Measurements from ENCODE around the gene NOX3. TPM values are rescaled to one million over a fixed set of nuclear protein-coding genes. Genes with fewer than 3 reads are reported as not detected.

Gene NOX3
- total and polyA plus RNA-seq, 10 donors = 0.03 TPM; not detected in 8

DNA sequence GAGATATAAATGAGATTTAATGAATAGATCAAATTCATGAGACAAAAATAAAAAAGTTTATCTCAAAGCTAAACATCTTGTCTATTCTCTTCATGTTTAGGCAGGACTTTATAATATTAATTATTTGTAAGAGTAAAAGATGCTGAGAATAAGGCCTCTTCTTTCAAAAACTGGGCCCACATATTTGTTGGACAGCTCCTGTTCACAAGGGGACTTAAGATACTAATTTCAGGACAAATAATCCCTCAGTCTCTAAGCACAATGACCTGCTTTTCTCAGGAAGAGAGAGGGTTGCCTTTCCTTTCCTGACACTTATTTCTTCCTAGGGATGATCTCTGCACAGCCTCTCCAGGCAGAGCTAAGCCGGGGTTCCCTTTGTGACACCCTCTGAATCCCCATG is 43.3 kb downstream of the NOX3 start:
- intact Hi-C loops (cut with DNase I; ENCODE audit: low total_unique reads) = no loop called here
- Histone ChIP-seq H3K4me1 (peaks cover under 1 to 4% (median 2%) of the 10 kb centered on the region in 6 donors), H3K27ac (no peak overlapping the region), H3K9me3 (no peaks in the 10 kb centered on the region), H3K4me3 (no peak overlapping the region), H3K27me3 (replicated peaks in 1 of 7) (no peaks in the 10 kb centered on the region), H3K36me3 (no peaks in the 10 kb centered on the region)
- TF ChIP-seq POLR2A (IDR thresholded peaks at IDR 0.05) (no peak), POLR2AphosphoS5 (IDR thresholded peaks at IDR 0.05) (no peak)
- TF ChIP-seq, protein P1, sequence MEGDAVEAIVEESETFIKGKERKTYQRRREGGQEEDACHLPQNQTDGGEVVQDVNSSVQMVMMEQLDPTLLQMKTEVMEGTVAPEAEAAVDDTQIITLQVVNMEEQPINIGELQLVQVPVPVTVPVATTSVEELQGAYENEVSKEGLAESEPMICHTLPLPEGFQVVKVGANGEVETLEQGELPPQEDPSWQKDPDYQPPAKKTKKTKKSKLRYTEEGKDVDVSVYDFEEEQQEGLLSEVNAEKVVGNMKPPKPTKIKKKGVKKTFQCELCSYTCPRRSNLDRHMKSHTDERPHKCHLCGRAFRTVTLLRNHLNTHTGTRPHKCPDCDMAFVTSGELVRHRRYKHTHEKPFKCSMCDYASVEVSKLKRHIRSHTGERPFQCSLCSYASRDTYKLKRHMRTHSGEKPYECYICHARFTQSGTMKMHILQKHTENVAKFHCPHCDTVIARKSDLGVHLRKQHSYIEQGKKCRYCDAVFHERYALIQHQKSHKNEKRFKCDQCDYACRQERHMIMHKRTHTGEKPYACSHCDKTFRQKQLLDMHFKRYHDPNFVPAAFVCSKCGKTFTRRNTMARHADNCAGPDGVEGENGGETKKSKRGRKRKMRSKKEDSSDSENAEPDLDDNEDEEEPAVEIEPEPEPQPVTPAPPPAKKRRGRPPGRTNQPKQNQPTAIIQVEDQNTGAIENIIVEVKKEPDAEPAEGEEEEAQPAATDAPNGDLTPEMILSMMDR (IDR thresholded peaks at IDR 0.05 in 8 of 11, conservative IDR thresholded peaks at IDR 0.05 in 3 of 11) = no peak
- 84 to 100% (median 92%) methylated on average over 1 of the region's 1 CpG for WGBS, 5 donors
- DNase-seq = no peak

DNA sequence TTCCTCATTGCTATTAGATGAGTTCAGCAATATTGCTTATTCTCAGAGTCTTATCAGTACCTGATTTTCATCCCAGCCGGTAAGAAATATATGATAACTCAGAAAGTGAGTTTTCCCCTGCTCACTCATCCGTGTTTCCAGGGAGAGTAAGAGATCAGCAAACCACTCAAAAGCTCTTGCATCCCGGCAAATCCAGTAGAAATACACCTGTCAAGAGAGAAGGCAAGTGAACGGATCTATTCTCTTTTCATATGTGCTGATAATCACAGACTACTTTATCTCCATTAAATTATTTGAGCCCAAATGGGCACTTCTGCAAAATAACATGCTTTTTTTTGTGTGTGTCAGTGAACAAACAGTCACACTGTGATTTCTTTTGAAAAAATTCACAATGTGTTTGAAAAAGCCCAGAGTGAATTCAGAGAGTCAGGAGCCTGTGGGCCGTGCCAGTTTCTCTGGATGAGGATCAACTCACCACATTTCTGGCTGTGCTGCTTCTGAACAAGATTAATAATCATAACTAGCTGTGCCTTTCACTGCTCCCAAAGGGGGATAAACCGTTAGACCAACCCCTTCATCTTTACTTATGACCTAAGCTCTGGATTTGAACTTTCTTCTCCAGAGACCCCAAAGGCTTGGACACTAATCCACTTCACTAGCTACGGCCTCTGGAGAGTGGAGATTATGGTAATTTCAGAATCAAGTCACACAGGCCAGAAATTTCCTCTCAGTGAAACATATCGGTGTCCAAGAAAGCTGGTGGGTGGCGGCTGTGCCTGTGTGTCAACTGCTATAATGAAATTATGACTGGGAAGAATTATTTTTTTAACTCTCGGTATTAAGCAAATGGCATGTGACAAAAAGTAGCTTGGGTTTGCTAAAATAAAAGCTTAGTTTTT is 44.2 kb downstream of the NOX3 start:
- Histone ChIP-seq H3K27ac (no peak overlapping the region), H3K4me1 (no peaks in the 10 kb centered on the region), H3K9me3 (no peaks in the 10 kb centered on the region), H3K4me3 (no peak overlapping the region), H3K27me3 (replicated peaks in 1 of 7) (no peaks in the 10 kb centered on the region), H3K36me3 (no peaks in the 10 kb centered on the region)
- DNase-seq = no peak
- TF ChIP-seq POLR2AphosphoS5 (IDR thresholded peaks at IDR 0.05) (no peak), POLR2A (IDR thresholded peaks at IDR 0.05) (no peak)
- TF ChIP-seq, protein P1 (IDR thresholded peaks at IDR 0.05 in 8 of 11, conservative IDR thresholded peaks at IDR 0.05 in 3 of 11) = no peak
- 86 to 92% (median 88%) methylated on average over 10 of the region's 10 CpGs for WGBS, 5 donors
- intact Hi-C loops (cut with DNase I; ENCODE audit: low total_unique reads) = no loop called here

DNA sequence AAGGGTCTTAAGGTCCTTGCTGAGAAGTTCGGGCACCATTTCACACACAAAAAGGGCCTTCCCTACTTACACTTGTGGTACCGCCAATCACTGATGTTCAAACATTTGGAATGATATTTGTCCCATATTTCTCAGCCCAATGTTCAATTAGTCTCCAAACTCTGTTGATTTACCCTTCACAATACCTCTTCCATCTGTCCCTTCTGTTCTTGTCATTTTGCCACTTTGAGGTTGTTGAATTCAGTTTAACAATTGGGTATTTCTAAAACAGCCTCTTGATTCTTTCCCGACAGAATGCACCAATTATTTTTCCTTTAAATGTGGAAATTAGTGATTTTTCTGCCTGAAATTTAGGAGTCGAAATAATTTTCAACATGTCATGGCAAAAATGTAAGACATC is 46.2 kb downstream of the NOX3 start:
- TF ChIP-seq POLR2A (IDR thresholded peaks at IDR 0.05) = no peak
- TF ChIP-seq POLR2AphosphoS5 (IDR thresholded peaks at IDR 0.05) = no peak
- TF ChIP-seq, protein P1 (IDR thresholded peaks at IDR 0.05 in 8 of 11, conservative IDR thresholded peaks at IDR 0.05 in 3 of 11) = no peak
- Histone ChIP-seq H3K27me3 (replicated peaks in 1 of 7) (no peaks in the 10 kb centered on the region), H3K4me1 (no peaks in the 10 kb centered on the region), H3K9me3 (no peaks in the 10 kb centered on the region), H3K27ac (no peak overlapping the region), H3K36me3 (no peaks in the 10 kb centered on the region), H3K4me3 (no peak overlapping the region)
- 78 to 94% (median 92%) methylated on average over 4 of the region's 4 CpGs for WGBS, 5 donors
- DNase-seq = no peak
- intact Hi-C loops (cut with DNase I; ENCODE audit: low total_unique reads) = no loop called here

DNA sequence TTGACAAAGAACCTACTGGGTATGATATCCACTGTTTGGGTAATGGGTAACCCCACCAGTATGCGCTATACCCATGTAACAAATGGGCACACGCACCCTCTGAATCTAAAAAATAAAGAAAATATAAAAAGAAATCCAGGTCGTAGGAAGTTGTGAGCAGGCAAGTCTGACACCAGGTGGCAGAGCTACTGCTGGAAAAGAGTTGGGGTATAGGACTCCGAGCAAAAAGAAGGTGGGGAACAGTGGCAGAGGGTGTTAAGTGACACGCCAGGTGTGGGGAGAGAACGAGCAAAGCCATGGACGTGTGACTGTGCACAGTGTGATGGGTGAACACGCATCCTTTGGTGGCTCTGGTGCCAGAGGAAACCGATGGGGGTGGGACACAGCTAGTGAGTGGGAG is 46.7 kb downstream of the NOX3 start:
- TF ChIP-seq, protein P1 (IDR thresholded peaks at IDR 0.05 in 8 of 11, conservative IDR thresholded peaks at IDR 0.05 in 3 of 11) = no peak
- no peak for TF ChIP-seq POLR2A (IDR thresholded peaks at IDR 0.05)
- TF ChIP-seq POLR2AphosphoS5 (IDR thresholded peaks at IDR 0.05) = no peak
- no peaks in the 10 kb centered on the region for H3K27me3 ChIP-seq (replicated peaks in 1 of 7)
- H3K4me1 ChIP-seq = no peaks in the 10 kb centered on the region
- intact Hi-C loops (cut with DNase I; ENCODE audit: low total_unique reads) = no loop called here
- H3K9me3 ChIP-seq = no peaks in the 10 kb centered on the region
- H3K27ac ChIP-seq = no peak overlapping the region
- H3K36me3 ChIP-seq = no peaks in the 10 kb centered on the region
- H3K4me3 ChIP-seq = no peak overlapping the region
- DNase-seq = no peak
- WGBS, 5 donors = 88 to 95% (median 91%) methylated on average over 9 of the region's 9 CpGs
